Adrenal gland (tissue), 12 donors: Measurements from ENCODE around the gene KLC3. TPM values are rescaled to one million over a fixed set of nuclear protein-coding genes. Genes with fewer than 3 reads are reported as not detected.

Source experiments
- DNase-seq, 7 donors: peaks; one replicate each; pipeline ENCODE4 v3.0.0-alpha.2; 2019 to 2020
- H3K27ac ChIP-seq, 5 donors: fragments of 200-600 bp; sonication (generic) in 4 of 5; 1 replicate in 3 of 5; 2 replicates in 2 of 5; pipeline versions ENCODE4 v1.5.1 to v1.8.0; 2016 to 2020; ENCODE audit warnings: mild to moderate bottlenecking in 1 of 5
- H3K27me3 ChIP-seq: fragments of 200-600 bp; 2 replicates; pipeline ENCODE4 v1.8.0; 2021
- H3K36me3 ChIP-seq, 2 donors: fragments of 200-600 bp; replicated peaks in 1 of 2; 1 replicate in 1 of 2; 2 replicates in 1 of 2; pipeline versions ENCODE4 v1.5.1 to v1.8.0; 2018 to 2022
- H3K4me1 ChIP-seq, 2 donors: fragments of 200-600 bp; replicated peaks in 1 of 2; 1 replicate in 1 of 2; 2 replicates in 1 of 2; pipeline versions ENCODE4 v1.5.1 to v1.8.0; 2018 to 2021
- H3K4me3 ChIP-seq, 4 donors: fragments of 200-600 bp; sonication (generic) in 3 of 4; one replicate each; pipeline ENCODE4 v1.5.1; 2016 to 2018
- H3K9me3 ChIP-seq, 3 donors: fragments of 200-600 bp; sonication (generic) in 1 of 3; replicated peaks in 1 of 3; 1 replicate in 2 of 3; 2 replicates in 1 of 3; pipeline versions ENCODE4 v1.5.1 to v1.8.0; 2016 to 2021
- CTCF ChIP-seq, 6 experiments: fragments of 450-650 bp in 4 of 6; fragments of 200-600 bp in 2 of 6; sonication (generic) in 1 of 6; IDR thresholded peaks; 1 replicate in 5 of 6; 2 replicates in 1 of 6; pipeline versions ENCODE4 v1.5.1 to v1.8.0; 2016 to 2021; ENCODE audit warnings: antibody characterized with exemption in 6 of 6, mild to moderate bottlenecking in 2 of 6, moderate library complexity in 1 of 6
- POLR2A ChIP-seq, 2 donors: fragments of 450-650 bp; IDR thresholded peaks; one replicate each; pipeline ENCODE4 v1.6.1; 2017; ENCODE audit warnings: antibody characterized with exemption in 2 of 2, mild to moderate bottlenecking in 2 of 2, moderate library complexity in 1 of 2
- WGBS, 4 donors: extraction: QIAGEN DNeasy Blood & Tissue Kit in 2 of 4; methylation state at CpG; one replicate each; pipeline versions ENCODE4 v1.1.5 to v1.1.7; 2013 to 2017; 5-methylcytosine and 5-hydroxymethylcytosine counted together
- intact Hi-C, 2 donors: fragments of 100-400 bp; cut with DNase I; formaldehyde crosslinking; loops; one replicate each; pipeline versions ENCODE4 v1.14.1 to v1.15.0; 2022 to 2023
- polyA plus RNA-seq, 3 donors: library from polyadenylated mRNA; stranded (reverse); fragments of 200-250 nt in 2 of 3; fragments of 350-450 nt in 1 of 3; fragmentation: Illumina TruSeq in 1 of 3; extraction: RNeasy Lipid Tissue Mini Kit (QIAGEN cat#74804) in 1 of 3; gene quantifications; one replicate each; pipeline ENCODE4 v1.2.3, GENCODE V29; 2013 to 2014
- total RNA-seq, 9 donors: library from RNA; depleted of rRNA in 4 of 9; stranded (reverse); fragments of >200 nt in 4 of 9; fragments of 120-200 nt in 1 of 9; fragmentation: NEBNext Ultra II Directional in 1 of 9; extraction: Animal tissue kit (Norgen Biotek cat#: 25700) in 1 of 9; gene quantifications; one replicate each; pipeline versions ENCODE4 v1.1.0 to v1.2.4, GENCODE V29; 2013 to 2023
- donor health status: healthy with polysubstance abuse.
- donor health status: Bipolar disorder and iron deficiency.
- donor health status: DM: yes; HTN: yes; CAD: no.
- donor health status: DM: no; HTN: no; CAD: no.
- donor health status: DM: no; HTN: no; CAD: no.
- donor health status: DM: yes; HTN: yes; CAD: no.

KLC3 gene
- total and polyA plus RNA-seq, 12 donors, result 0.16 to 0.30 (median 0.17) TPM; not detected in 7

- peaks cover 0 to 15% of the 10 kb centered on the region in 2 donors for H3K36me3 ChIP-seq
Measured at GRCh38 chr19:45364696-45365095, 24.1 kb downstream of the KLC3 start.

GRCh38 chr19:45368127-45368526 is 27.6 kb downstream of the KLC3 start:
- no peak overlapping the region for H3K4me3 ChIP-seq
- H3K9me3 ChIP-seq, result no peaks in the 10 kb centered on the region
- 94 to 98% (median 97%) methylated on average over 4 of the region's 4 CpGs for WGBS, 4 donors
- H3K36me3 ChIP-seq, result peaks cover 0 to 5% of the 10 kb centered on the region in 2 donors
- TF ChIP-seq CTCF (IDR thresholded peaks at IDR 0.05) (no peak), POLR2A (IDR thresholded peaks at IDR 0.05) (no peak)
- no peak for DNase-seq
- no peak overlapping the region for H3K27ac ChIP-seq
- no peaks in the 10 kb centered on the region for H3K27me3 ChIP-seq
- intact Hi-C loops, result no loop called here
- peaks cover 0 to 6% of the 10 kb centered on the region in 2 donors for H3K4me1 ChIP-seq

More at GRCh38 chr19:45364696-45365095, 24.1 kb downstream of the KLC3 start:
- TF ChIP-seq CTCF (IDR thresholded peaks at IDR 0.05) (no peak), POLR2A (IDR thresholded peaks at IDR 0.05) (no peak)
- no peaks in the 10 kb centered on the region for H3K27me3 ChIP-seq
- peaks cover 0 to 3% of the 10 kb centered on the region in 2 donors for H3K4me1 ChIP-seq
- no peak overlapping the region for H3K27ac ChIP-seq
- intact Hi-C loops, result no loop called here
- no peak overlapping the region for H3K4me3 ChIP-seq
- no peaks in the 10 kb centered on the region for H3K9me3 ChIP-seq
- WGBS, 4 donors, result 91 to 94% (median 93%) methylated on average over 8 to 12 of the region's 12 CpGs; no CpG with 5 or more reads in 1 of the 4 donors
- DNase-seq, result no peak

- WGBS, 4 donors, result 93 to 96% (median 94%) methylated on average over 10 to 11 of the region's 11 CpGs
- TF ChIP-seq CTCF (IDR thresholded peaks at IDR 0.05) (no peak), POLR2A (IDR thresholded peaks at IDR 0.05) (no peak)
- intact Hi-C loops, result no loop called here
Measured at GRCh38 chr19:45368737-45369340, 28.3 kb downstream of the KLC3 start.

GRCh38 chr19:45370410-45371204 is 30.1 kb downstream of the KLC3 start, which contains the start of gene ERCC2:
Gene ERCC2, minus strand, starts transcription at chr19:45370573. Its CDS starts 33 bp downstream, at chr19:45370540.
- Histone ChIP-seq H3K4me1 (peaks cover 0 to 6% of the 10 kb centered on the region in 2 donors), H3K27me3 (no peaks in the 10 kb centered on the region), H3K4me3 (peak within 1 kb of the TSS; percentile 5 to 98 (median 80)), H3K9me3 (no peaks in the 10 kb centered on the region), H3K27ac (peak within 1 kb of the TSS; percentile 69 to 89 (median 78)), H3K36me3 (no peaks in the 10 kb centered on the region)
- intact Hi-C loops, result no loop called here
- WGBS, 4 donors, result 3 to 7% (median 5%) methylated on average over 27 to 55 of the region's 55 CpGs
- peak; percentile 99 to 100 (median 100) for DNase-seq
- TF ChIP-seq CTCF (IDR thresholded peaks at IDR 0.05) (no peak), POLR2A (IDR thresholded peaks at IDR 0.05) (peak in 1 of 2 donors; percentile 72)

More at GRCh38 chr19:45368737-45369340, 28.3 kb downstream of the KLC3 start:
- Histone ChIP-seq H3K4me3 (no peak overlapping the region), H3K4me1 (peaks cover 0 to 6% of the 10 kb centered on the region in 2 donors), H3K27me3 (no peaks in the 10 kb centered on the region), H3K27ac (no peak overlapping the region), H3K9me3 (no peaks in the 10 kb centered on the region), H3K36me3 (peaks cover 0 to 2% of the 10 kb centered on the region in 2 donors)
- DNase-seq, result no peak
